Stromal cell of bone marrow (primary cell): ENCODE results near the gene CHST15.
"Not testable (repeated sequence)": the region's sequence is repeated elsewhere in the genome, so short reads cannot be mapped to it uniquely, and the experiment has no call there.

Experiments
- DNase-seq: peaks from one replicate; pipeline ENCODE4 v3.0.0-alpha.2; 2012; ENCODE audit warnings: low read depth

Gene CHST15

GRCh38 chr10:124124123-124124768, 30.8 kb upstream of the CHST15 start:
- DNase-seq, result no peak

GRCh38 chr10:124123156-124123555, 29.8 kb upstream of the CHST15 start:
- DNase-seq, result no peak

- DNase-seq, result no peak
Measured at GRCh38 chr10:124122211-124122610, 28.8 kb upstream of the CHST15 start.

- DNase-seq, result no peak
Measured at GRCh38 chr10:124120410-124121061, 27.1 kb upstream of the CHST15 start.

- no peak for DNase-seq
Measured at GRCh38 chr10:124119946-124120345, 26.5 kb upstream of the CHST15 start.

- DNase-seq, result no peak
Measured at GRCh38 chr10:124119216-124119615, 25.8 kb upstream of the CHST15 start.

- DNase-seq, result no peak
Measured at GRCh38 chr10:124117833-124118232, 24.4 kb upstream of the CHST15 start.

GRCh38 chr10:124117511-124117785, 24.1 kb upstream of the CHST15 start:
- no peak for DNase-seq

GRCh38 chr10:124116771-124117510, 23.5 kb upstream of the CHST15 start:
- no peak for DNase-seq

- DNase-seq, result no peak
Measured at GRCh38 chr10:124114696-124115095, 21.3 kb upstream of the CHST15 start.

- no peak for DNase-seq
Measured at GRCh38 chr10:124112891-124113580, 19.6 kb upstream of the CHST15 start.

GRCh38 chr10:124110882-124111281, 17.5 kb upstream of the CHST15 start:
- DNase-seq, result no peak

- no peak for DNase-seq
Measured at GRCh38 chr10:124109261-124109660, 15.9 kb upstream of the CHST15 start.

GRCh38 chr10:124107072-124107471, 13.7 kb upstream of the CHST15 start:
- no peak for DNase-seq

GRCh38 chr10:124106241-124106879, 13.0 kb upstream of the CHST15 start:
- DNase-seq, result no peak

GRCh38 chr10:124105594-124105993, 12.2 kb upstream of the CHST15 start:
- DNase-seq, result no peak

- no peak for DNase-seq
Measured at GRCh38 chr10:124105045-124105444, 11.6 kb upstream of the CHST15 start.

GRCh38 chr10:124104011-124104627, 10.7 kb upstream of the CHST15 start:
- DNase-seq, result no peak

- DNase-seq, result no peak
Measured at GRCh38 chr10:124101351-124101750, 8.0 kb upstream of the CHST15 start.

- not testable (repeated sequence) for DNase-seq
Measured at GRCh38 chr10:124100651-124101050, 7.3 kb upstream of the CHST15 start.

- DNase-seq, result no peak
Measured at GRCh38 chr10:124100124-124100523, 6.7 kb upstream of the CHST15 start.

- DNase-seq, result no peak
Measured at GRCh38 chr10:124099604-124100003, 6.2 kb upstream of the CHST15 start.
